ENCODE data around the gene OR2A5. TPM values are rescaled to one million over a fixed set of nuclear protein-coding genes. Genes with fewer than 3 reads are reported as not detected.

The OR2A5 gene
- total and polyA plus RNA-seq, 2 of the 4 experiments (the other 2 are of a cell fraction), result not detected

- H2BK20ac ChIP-seq (ENCODE audit: low read depth, low read length), result no peak overlapping the region
- no peaks in the 10 kb centered on the region for H3K79me1 ChIP-seq (ENCODE audit: low read depth in 1 of 2, low read length in 2 of 2)
- no peak overlapping the region for H3K56ac ChIP-seq (ENCODE audit: extremely low read depth, insufficient read depth, low read length)
- no peak overlapping the region for H4K8ac ChIP-seq (ENCODE audit: low read depth in 2 of 2, low read length in 2 of 2)
- BruUV-seq (replicated peaks), result no TSS peak
- H3K23ac ChIP-seq (ENCODE audit: low read depth, low read length), result no peak overlapping the region
- no peak overlapping the region for H3K18ac ChIP-seq (ENCODE audit: low read depth, low read length)
- DNase-seq (no peak), ATAC-seq (ENCODE audit: low read depth) (no peak)
- no peak overlapping the region for H3K9ac ChIP-seq (ENCODE audit: low read depth, low read length)
- no peaks in the 10 kb centered on the region for H3K27me3 ChIP-seq (ENCODE audit: control insufficient read depth, insufficient read depth, low read length)
- in situ Hi-C loops (cut with MboI; ENCODE audit: low sequenced_read_pairs) (no loop called here), dilution Hi-C loops (cut with HindIII; ENCODE audit: low sequenced_read_pairs, unreplicated experiment) (no loop called here), intact Hi-C loops (cut with micrococcal nuclease) (no loop called here)
- no peak overlapping the region for H3K4me3 ChIP-seq (ENCODE audit: insufficient read depth, low read depth, low read length)
- H4K91ac ChIP-seq (ENCODE audit: insufficient read depth, low read depth, low read length), result no peak overlapping the region
- no peak overlapping the region for H2AFZ ChIP-seq (replicated peaks; ENCODE audit: low read length, poor library complexity)
- 54% methylated on average over 2 of the region's 3 CpGs; no CpG with 5 or more reads in 1 of the 2 experiments for WGBS, 2 experiments (ENCODE audit: extremely low coverage in 2 of 2, insufficient read length in 1 of 2)
- H2AK5ac ChIP-seq (ENCODE audit: low read depth, low read length), result no peak overlapping the region
- no peak overlapping the region for H3K4ac ChIP-seq (ENCODE audit: low read depth, low read length)
- H2BK120ac ChIP-seq (ENCODE audit: low read depth, low read length), result no peak overlapping the region
- TF ChIP-seq BHLHE40 (IDR thresholded peaks at IDR 0.05; ENCODE audit: low read depth, low read length), result no peak
- TF ChIP-seq SMC3 (IDR thresholded peaks at IDR 0.05; ENCODE audit: low read depth, low read length), result no peak
- TF ChIP-seq MAZ (IDR thresholded peaks at IDR 0.05; ENCODE audit: borderline replicate concordance, low read depth, low read length), result no peak
- no peak for TF ChIP-seq CTCF (conservative IDR thresholded peaks at IDR 0.05; ENCODE audit: low read depth, low read length)
- no peak for TF ChIP-seq RCOR1 (IDR thresholded peaks at IDR 0.05; ENCODE audit: insufficient replicate concordance, low read length)
- TF ChIP-seq CHD1 (IDR thresholded peaks at IDR 0.05; ENCODE audit: low read depth, low read length), result no peak
- no peak for TF ChIP-seq RAD21 (IDR thresholded peaks at IDR 0.05; ENCODE audit: low read length)
- no peak for TF ChIP-seq NFE2L2 (IDR thresholded peaks at IDR 0.05; ENCODE audit: low read depth, low read length)
- TF ChIP-seq MXI1 (IDR thresholded peaks at IDR 0.05; ENCODE audit: borderline replicate concordance, low read depth, low read length), result no peak
- TF ChIP-seq FOS (IDR thresholded peaks at IDR 0.05; ENCODE audit: low read depth, low read length), result no peak
- no peak for TF ChIP-seq CEBPB (IDR thresholded peaks at IDR 0.05; ENCODE audit: low read depth, low read length)
- no peak for TF ChIP-seq POLR2A (IDR thresholded peaks at IDR 0.05; ENCODE audit: low read depth, low read length)
- H2BK15ac ChIP-seq (ENCODE audit: low read depth, low read length), result no peak overlapping the region
- no peaks in the 10 kb centered on the region for H3K9me1 ChIP-seq (ENCODE audit: insufficient read depth, low read length)
- H3K9me3 ChIP-seq (ENCODE audit: control insufficient read depth, insufficient read depth, low read length), result no peaks in the 10 kb centered on the region
- no peaks in the 10 kb centered on the region for H3K4me1 ChIP-seq (ENCODE audit: control insufficient read depth, insufficient read depth, low read length)
- CTCF ChIA-PET, result no interaction called here
- POLR2A ChIA-PET (ENCODE audit: unreplicated experiment), result no interaction called here
- H2AK9ac ChIP-seq (replicated peaks; ENCODE audit: low read depth, low read length, poor library complexity), result no peak overlapping the region
- H3K4me2 ChIP-seq (ENCODE audit: low read depth, low read length), result no peak overlapping the region
- no peak overlapping the region for H3K14ac ChIP-seq (replicated peaks; ENCODE audit: low read depth, low read length)
- H2BK5ac ChIP-seq (ENCODE audit: low read depth, low read length, poor library complexity, severe bottlenecking), result no peak overlapping the region
- H3K27ac ChIP-seq (ENCODE audit: insufficient read depth, low read length), result no peak overlapping the region
- no peaks in the 10 kb centered on the region for H4K20me1 ChIP-seq (ENCODE audit: insufficient read depth, low read length)
- H3K36me3 ChIP-seq (ENCODE audit: control insufficient read depth, insufficient read depth, low read length), result no peaks in the 10 kb centered on the region
- H4K5ac ChIP-seq (ENCODE audit: low read depth, low read length), result no peak overlapping the region
These were observed 1.3 kb downstream of the OR2A5 start for GRCh38 chr7:144050093-144050492.

Data from IMR-90 (cell line).